Posterior cingulate gyrus (tissue), 11 donors: ENCODE results near the gene KLF17.
"Not testable (repeated sequence)": the region's sequence is repeated elsewhere in the genome, so short reads cannot be mapped to it uniquely, and the experiment has no call there.

Experiments used
- DNase-seq, 10 donors: peaks; one replicate each; pipeline versions ENCODE4 v3.0.0 to v3.0.0-alpha.2; 2020 to 2021; ENCODE audit warnings: mixed read lengths in 3 of 10
- intact Hi-C: fragments of 100-400 bp; cut with DNase I; formaldehyde crosslinking; loops from one replicate; pipeline ENCODE4 v1.15.1; 2023

KLF17 gene

DNA sequence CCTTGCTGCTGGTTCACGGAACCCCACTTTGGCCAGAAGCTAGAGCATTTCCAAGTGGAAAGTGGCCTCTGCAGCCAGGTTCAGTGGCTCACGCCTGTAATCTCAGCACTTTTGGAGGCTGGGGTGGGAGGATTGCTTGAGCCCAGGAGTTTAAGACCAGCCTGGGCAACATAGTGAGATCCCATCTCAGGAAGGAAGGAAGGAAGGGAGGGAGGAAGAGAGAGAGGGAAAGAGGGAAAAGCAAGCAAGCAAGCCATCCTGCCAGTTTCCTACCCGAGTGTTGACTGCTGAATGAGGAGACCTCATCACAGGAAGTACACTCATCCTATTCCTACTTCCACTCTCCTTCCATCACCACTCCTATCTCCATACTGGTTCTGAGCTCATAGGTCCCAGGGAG lies 12.8 kb upstream of the KLF17 start:
- intact Hi-C loops, result no loop called here
- no peak for DNase-seq

GRCh38 chr1:44108241-44108640 lies 10.4 kb upstream of the KLF17 start:
- intact Hi-C loops, result no loop called here
- DNase-seq, result no peak

GRCh38 chr1:44108971-44109370 lies 9.7 kb upstream of the KLF17 start:
- intact Hi-C loops, result no loop called here
- no peak for DNase-seq

- intact Hi-C loops, result no loop called here
- DNase-seq, result no peak
Observed at GRCh38 chr1:44110916-44111315, 7.7 kb upstream of the KLF17 start.

DNA sequence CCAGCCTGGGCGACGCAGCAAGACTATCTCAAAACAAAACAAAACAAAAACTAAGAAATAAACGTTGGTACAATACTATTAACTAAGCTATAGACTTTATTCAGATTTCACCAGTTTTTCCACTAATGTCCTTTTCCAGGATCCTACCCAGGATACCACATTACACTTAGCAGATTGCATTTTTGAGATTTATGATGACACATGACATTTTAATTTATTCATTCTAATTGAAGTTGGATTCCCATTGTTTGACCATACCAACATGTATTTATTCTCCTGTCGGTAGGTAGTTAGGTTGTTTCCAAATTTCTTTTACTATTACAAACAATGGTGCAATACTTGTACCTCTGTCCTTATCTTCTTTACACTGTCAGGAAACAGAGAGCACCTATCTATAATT lies 6.8 kb upstream of the KLF17 start:
- intact Hi-C loops, result no loop called here
- DNase-seq, result no peak

GRCh38 chr1:44112486-44112885 lies 6.1 kb upstream of the KLF17 start:
- intact Hi-C loops, result no loop called here
- DNase-seq, result no peak

GRCh38 chr1:44113095-44113609 lies 5.5 kb upstream of the KLF17 start:
- no peak for DNase-seq
- intact Hi-C loops, result no loop called here

GRCh38 chr1:44114098-44114497 lies 4.5 kb upstream of the KLF17 start:
- intact Hi-C loops, result no loop called here
- DNase-seq, result no peak

DNA sequence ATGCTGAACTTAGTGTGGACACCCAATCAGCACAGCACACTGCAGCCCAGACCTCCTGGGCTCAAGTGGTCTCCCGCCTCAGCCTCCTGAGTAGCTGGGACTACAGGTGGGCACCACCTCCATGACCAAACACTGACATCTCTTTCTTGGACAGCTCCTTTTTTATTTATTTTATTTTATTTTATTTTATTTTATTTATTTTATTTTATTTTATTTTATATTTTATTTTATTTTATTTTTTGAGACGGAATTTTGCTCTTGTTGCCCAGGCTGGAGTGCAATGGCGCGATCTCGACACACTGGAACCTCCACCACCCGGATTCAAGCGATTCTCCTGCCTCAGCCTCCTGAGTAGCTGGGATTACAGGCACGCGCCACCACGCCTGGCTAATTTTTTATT lies 1.3 kb upstream of the KLF17 start:
- intact Hi-C loops, DNase-seq: not testable (repeated sequence)

GRCh38 chr1:44119525-44119924 lies 904 bp downstream of the KLF17 start:
- intact Hi-C loops, result no loop called here
- peak in 1 of 10 donors; percentile 4 for DNase-seq

GRCh38 chr1:44120398-44120949 lies 1.9 kb downstream of the KLF17 start:
- intact Hi-C loops, result no loop called here
- DNase-seq, result peak in 1 of 10 donors; percentile 3

- peak in 1 of 10 donors; percentile 52 for DNase-seq
- intact Hi-C loops, result no loop called here
Observed at GRCh38 chr1:44129616-44130500, 11.2 kb downstream of the KLF17 start.

GRCh38 chr1:44131411-44131810 lies 12.8 kb downstream of the KLF17 start:
- intact Hi-C loops, result no loop called here
- DNase-seq, result peak in 1 of 10 donors; percentile 8

DNA sequence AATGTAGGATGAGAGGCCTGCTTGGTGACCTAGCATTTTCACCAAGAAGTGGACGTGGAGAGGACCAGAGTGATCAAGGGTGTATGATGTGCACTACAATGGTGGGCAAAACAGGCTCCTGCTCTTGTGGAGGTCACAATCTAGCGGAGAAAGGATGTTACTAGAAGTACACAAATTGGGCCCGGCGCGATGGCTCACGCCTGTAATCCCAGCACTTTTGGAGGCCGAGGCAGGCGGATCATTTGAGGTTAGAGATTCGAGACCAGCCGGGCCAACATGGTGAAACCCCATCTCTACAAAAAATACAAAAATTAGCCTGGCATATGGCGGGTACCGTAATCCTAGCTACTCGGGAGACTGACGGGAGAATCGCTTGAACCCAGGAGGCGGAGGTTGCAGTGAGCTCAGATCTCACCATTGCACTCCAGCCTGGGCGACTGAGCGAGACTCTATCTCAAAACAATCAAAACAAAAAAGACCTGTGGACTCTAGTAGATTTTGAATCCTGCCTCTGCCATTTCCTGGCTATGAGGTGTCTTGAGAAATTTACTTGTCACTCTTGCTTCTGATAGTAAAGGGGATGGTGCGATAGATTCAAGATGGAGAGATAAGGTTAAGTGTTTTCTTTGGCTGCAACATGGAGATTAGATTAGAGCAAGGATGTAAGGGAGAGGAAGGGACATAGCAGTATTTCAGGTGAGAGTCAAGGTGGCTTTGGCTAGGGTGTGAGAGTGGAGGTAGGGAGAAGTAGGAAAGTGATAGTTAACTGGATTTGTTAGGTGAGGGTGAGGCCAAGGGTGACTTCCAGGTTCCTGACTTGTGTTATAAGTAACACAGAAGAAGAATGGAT lies 15.7 kb downstream of the KLF17 start:
- DNase-seq, result peak in 1 of 10 donors; percentile 57

DNA sequence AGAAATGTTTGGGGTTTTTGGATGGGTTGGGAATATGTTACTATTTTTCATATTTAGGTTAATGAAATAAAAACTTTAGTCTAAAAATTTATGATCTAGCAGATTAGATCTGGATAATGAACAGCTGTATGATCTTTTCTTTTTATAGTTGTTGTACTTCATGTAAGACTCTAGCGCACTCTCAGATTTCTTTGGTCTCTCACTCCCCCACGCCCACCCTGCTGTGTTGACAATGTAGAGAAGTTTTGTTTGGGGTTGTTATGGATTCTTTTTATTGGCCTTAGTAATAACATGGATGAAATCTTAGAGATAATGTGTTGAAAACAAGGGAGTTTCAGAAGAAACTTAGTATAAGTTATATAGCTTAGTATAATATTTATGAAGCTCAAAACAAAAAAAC lies 17.3 kb downstream of the KLF17 start:
- peak in 1 of 10 donors; percentile 4 for DNase-seq
- intact Hi-C loops, result no loop called here

More for the DNA sequence above, 15.7 kb downstream of the KLF17 start:
- intact Hi-C loops, result no loop called here

- intact Hi-C loops, result no loop called here
- DNase-seq, result no peak
Observed at GRCh38 chr1:44138239-44138638, 19.6 kb downstream of the KLF17 start.

- intact Hi-C loops, result not testable (repeated sequence)
Observed at GRCh38 chr1:44139565-44139964, 20.9 kb downstream of the KLF17 start.

GRCh38 chr1:44141531-44141930 lies 22.9 kb downstream of the KLF17 start, which contains the start of gene KLF18:
Gene KLF18, minus strand, starts transcription at chr1:44141631. Its CDS starts 0 bp downstream, at chr1:44141631.
- intact Hi-C loops, result no loop called here
- no peak for DNase-seq

More at GRCh38 chr1:44139565-44139964, 20.9 kb downstream of the KLF17 start:
- DNase-seq, result peak in 1 of 10 donors; percentile 30

DNA sequence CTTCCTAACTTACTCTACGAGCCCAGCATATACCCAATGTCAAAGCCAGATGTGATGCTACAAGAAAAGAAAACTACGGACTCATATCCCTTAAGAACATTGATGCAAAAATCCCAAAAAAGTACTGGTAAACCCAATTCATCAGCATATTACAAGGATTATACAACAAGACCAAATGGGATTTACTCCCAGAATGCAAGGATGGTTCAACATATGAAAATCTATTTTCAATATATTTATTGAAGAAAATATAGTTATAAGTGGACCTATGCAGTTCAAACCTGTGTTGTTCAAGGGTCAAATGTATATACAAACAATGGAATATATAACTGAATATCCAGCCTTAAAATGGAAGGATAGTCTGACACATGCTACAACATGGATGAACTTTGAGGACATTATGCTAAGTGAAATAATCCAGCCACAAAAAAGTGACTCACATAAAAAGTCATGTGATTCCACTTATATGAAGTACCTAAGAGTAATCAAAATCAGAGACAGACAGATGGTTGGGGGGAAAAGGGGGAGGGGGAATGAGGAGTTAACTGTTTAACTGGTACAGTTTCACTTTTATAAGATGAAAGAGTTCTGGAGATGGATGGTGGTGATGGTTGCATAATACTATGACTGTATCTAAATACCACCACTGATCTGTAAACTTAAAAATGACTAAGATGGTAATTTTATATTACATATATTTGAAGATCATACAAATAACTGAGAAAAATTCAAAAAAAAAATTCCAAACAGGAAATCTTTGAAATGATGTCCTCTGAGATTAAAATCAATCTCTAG lies 26.5 kb downstream of the KLF17 start:
- intact Hi-C loops, result no loop called here
- no peak for DNase-seq
